ENCODE results near the gene ASCC3. TPM values are rescaled to one million over a fixed set of nuclear protein-coding genes. Genes with fewer than 3 reads are reported as not detected.

The ASCC3 gene
- polyA plus RNA-seq, 1 experiment: 56.0 TPM

DNA sequence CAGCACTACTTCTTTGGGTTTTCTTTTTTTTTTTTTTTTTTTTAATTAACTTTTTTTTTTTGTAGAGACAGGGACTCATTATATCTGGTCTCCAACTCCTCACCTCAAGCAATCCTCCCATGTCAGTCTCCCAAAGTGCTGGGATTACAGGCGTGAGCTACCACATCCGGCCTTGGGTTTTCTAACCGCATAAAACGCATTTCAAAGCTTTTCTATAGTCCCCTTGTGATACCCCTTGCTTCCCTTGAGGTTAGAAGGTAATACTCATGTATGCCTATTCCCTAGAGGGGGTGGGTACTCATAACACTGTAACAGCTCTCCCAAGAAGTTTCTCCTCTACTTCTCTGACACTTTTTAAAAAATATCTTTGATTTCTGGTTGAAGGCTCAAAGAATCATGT, 23.9 kb upstream of the ASCC3 start:
- no peak overlapping the region for H3K4me3 ChIP-seq (ENCODE audit: low read depth, low read length)
- no peak overlapping the region for H3K27ac ChIP-seq (ENCODE audit: low read depth, low read length)
- H3K27me3 ChIP-seq (ENCODE audit: control insufficient read depth, insufficient read depth, low read length): no peaks in the 10 kb centered on the region
- H3K9me3 ChIP-seq (ENCODE audit: control insufficient read depth, insufficient read depth, low read length): no peaks in the 10 kb centered on the region
- ChIA-PET POLR2A (no interaction called here), CTCF (interaction anchor here (0.6 to 1.1 kb wide), 5 partner anchors 10 to 648 kb away, joined by 3 to 12 read pairs (median 5); no protein-coding TSS in a partner anchor)
- DNase-seq (ENCODE audit: low read depth, low spot score): no peak
- TF ChIP-seq, protein P1, sequence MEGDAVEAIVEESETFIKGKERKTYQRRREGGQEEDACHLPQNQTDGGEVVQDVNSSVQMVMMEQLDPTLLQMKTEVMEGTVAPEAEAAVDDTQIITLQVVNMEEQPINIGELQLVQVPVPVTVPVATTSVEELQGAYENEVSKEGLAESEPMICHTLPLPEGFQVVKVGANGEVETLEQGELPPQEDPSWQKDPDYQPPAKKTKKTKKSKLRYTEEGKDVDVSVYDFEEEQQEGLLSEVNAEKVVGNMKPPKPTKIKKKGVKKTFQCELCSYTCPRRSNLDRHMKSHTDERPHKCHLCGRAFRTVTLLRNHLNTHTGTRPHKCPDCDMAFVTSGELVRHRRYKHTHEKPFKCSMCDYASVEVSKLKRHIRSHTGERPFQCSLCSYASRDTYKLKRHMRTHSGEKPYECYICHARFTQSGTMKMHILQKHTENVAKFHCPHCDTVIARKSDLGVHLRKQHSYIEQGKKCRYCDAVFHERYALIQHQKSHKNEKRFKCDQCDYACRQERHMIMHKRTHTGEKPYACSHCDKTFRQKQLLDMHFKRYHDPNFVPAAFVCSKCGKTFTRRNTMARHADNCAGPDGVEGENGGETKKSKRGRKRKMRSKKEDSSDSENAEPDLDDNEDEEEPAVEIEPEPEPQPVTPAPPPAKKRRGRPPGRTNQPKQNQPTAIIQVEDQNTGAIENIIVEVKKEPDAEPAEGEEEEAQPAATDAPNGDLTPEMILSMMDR (IDR thresholded peaks at IDR 0.05; ENCODE audit: low read depth, low read length): no peak

DNA sequence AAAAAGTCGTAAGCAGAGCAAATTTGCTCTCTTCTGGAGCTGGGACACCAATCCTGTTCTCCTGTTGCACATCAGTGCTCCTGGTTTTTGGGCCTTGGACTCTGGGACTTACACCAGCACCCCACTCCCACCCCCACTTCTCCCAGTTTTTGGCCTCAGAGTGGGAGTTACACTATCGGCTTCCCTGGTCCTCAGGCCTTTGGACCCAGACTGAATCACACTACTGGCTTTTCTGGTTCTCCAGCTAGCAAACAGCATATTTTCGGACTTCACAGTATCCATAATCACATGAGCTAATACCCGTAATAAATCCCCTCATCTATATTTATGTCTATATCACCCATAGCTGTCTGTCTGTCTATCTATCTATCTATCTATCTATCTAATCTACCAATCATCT, 23.2 kb upstream of the ASCC3 start:
- ChIA-PET CTCF (interaction anchor here (0.6 to 1.1 kb wide), 5 partner anchors 10 to 649 kb away, joined by 3 to 12 read pairs (median 5); no protein-coding TSS in a partner anchor), POLR2A (no interaction called here)
- Histone ChIP-seq H3K4me3 (ENCODE audit: low read depth, low read length) (no peak overlapping the region), H3K27ac (ENCODE audit: low read depth, low read length) (no peak overlapping the region), H3K9me3 (ENCODE audit: control insufficient read depth, insufficient read depth, low read length) (no peaks in the 10 kb centered on the region), H3K27me3 (ENCODE audit: control insufficient read depth, insufficient read depth, low read length) (no peaks in the 10 kb centered on the region)
- DNase-seq (ENCODE audit: low read depth, low spot score): no peak
- TF ChIP-seq, protein P1 (IDR thresholded peaks at IDR 0.05; ENCODE audit: low read depth, low read length): no peak

DNA sequence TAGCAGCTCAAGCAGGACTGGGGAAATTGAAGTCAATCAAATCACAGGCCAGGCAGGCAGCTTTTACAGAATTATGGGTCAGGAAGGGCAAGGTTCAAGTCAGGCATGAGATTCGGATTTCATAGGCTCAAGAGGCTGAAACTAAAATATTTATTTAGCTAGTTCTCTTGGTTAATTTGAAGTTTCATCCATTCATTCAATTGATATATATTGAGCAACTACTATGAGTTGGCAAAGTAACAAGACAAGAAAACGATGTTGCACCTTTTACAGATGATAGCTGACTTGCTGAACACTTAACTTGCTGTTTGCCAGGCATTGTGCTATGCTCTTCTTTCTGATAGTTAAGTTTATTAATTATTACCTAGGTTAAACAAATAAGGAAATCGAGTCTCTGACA, 20.5 kb upstream of the ASCC3 start:
- POLR2A ChIA-PET: no interaction called here
- H3K4me3 ChIP-seq (ENCODE audit: low read depth, low read length): no peak overlapping the region
- no peaks in the 10 kb centered on the region for H3K9me3 ChIP-seq (ENCODE audit: control insufficient read depth, insufficient read depth, low read length)
- CTCF ChIA-PET: no interaction called here
- H3K27ac ChIP-seq (ENCODE audit: low read depth, low read length): no peak overlapping the region
- TF ChIP-seq, protein P1 (IDR thresholded peaks at IDR 0.05; ENCODE audit: low read depth, low read length): no peak
- no peaks in the 10 kb centered on the region for H3K27me3 ChIP-seq (ENCODE audit: control insufficient read depth, insufficient read depth, low read length)
- no peak for DNase-seq (ENCODE audit: low read depth, low spot score)

- POLR2A ChIA-PET: no interaction called here
Measured at GRCh38 chr6:100899202-100899601, 18.1 kb upstream of the ASCC3 start.

GRCh38 chr6:100897671-100898070, 16.5 kb upstream of the ASCC3 start:
- POLR2A ChIA-PET: no interaction called here
- CTCF ChIA-PET: no interaction called here
- Histone ChIP-seq H3K4me3 (ENCODE audit: low read depth, low read length) (no peak overlapping the region), H3K27me3 (ENCODE audit: control insufficient read depth, insufficient read depth, low read length) (no peaks in the 10 kb centered on the region), H3K9me3 (ENCODE audit: control insufficient read depth, insufficient read depth, low read length) (no peaks in the 10 kb centered on the region; the same call in 1 of the 2 replicates), H3K27ac (ENCODE audit: low read depth, low read length) (no peak overlapping the region)
- DNase-seq (ENCODE audit: low read depth, low spot score): no peak
- TF ChIP-seq, protein P1 (IDR thresholded peaks at IDR 0.05; ENCODE audit: low read depth, low read length): no peak

More at GRCh38 chr6:100899202-100899601, 18.1 kb upstream of the ASCC3 start:
- no peak for DNase-seq (ENCODE audit: low read depth, low spot score)
- CTCF ChIA-PET: no interaction called here
- Histone ChIP-seq H3K27ac (ENCODE audit: low read depth, low read length) (no peak overlapping the region), H3K27me3 (ENCODE audit: control insufficient read depth, insufficient read depth, low read length) (no peaks in the 10 kb centered on the region), H3K9me3 (ENCODE audit: control insufficient read depth, insufficient read depth, low read length) (no peaks in the 10 kb centered on the region), H3K4me3 (ENCODE audit: low read depth, low read length) (no peak overlapping the region)
- TF ChIP-seq, protein P1 (IDR thresholded peaks at IDR 0.05; ENCODE audit: low read depth, low read length): no peak
